NCI-H146 (cell line): Measurements from ENCODE around the gene PDZRN3.
A peak's percentile ranks its signal among the peaks of the same experiment; 100 is the strongest.

ENCODE experiments used
- DNase-seq: peaks from one replicate; lab custom pipeline; 2025; lab: John Stamatoyannopoulos, UW

Gene PDZRN3

GRCh38 chr3:73622091-73622805 is 2.5 kb downstream of the PDZRN3 start:
- DNase-seq: peak; percentile 79

- DNase-seq: peak; percentile 1
Observed at GRCh38 chr3:73621388-73621787, 3.4 kb downstream of the PDZRN3 start.

- DNase-seq: no peak
Observed at GRCh38 chr3:73618461-73618860, 6.3 kb downstream of the PDZRN3 start.

- no peak for DNase-seq
Observed at GRCh38 chr3:73616056-73616455, 8.7 kb downstream of the PDZRN3 start.

- DNase-seq: no peak
Observed at GRCh38 chr3:73614419-73614818, 10.3 kb downstream of the PDZRN3 start.

- no peak for DNase-seq
Observed at GRCh38 chr3:73611176-73611575, 13.6 kb downstream of the PDZRN3 start.

GRCh38 chr3:73610493-73610892 is 14.2 kb downstream of the PDZRN3 start:
- no peak for DNase-seq

GRCh38 chr3:73609655-73610054 is 15.1 kb downstream of the PDZRN3 start:
- no peak for DNase-seq

- DNase-seq: no peak
Observed at GRCh38 chr3:73609315-73609641, 15.5 kb downstream of the PDZRN3 start.

- no peak for DNase-seq
Observed at GRCh38 chr3:73608456-73609314, 16.1 kb downstream of the PDZRN3 start.

- DNase-seq: no peak
Observed at GRCh38 chr3:73605861-73606260, 18.9 kb downstream of the PDZRN3 start.

GRCh38 chr3:73605412-73605811 is 19.3 kb downstream of the PDZRN3 start:
- no peak for DNase-seq

- DNase-seq: no peak
Observed at GRCh38 chr3:73604451-73604850, 20.3 kb downstream of the PDZRN3 start.

- DNase-seq: no peak
Observed at GRCh38 chr3:73603762-73604171, 21.0 kb downstream of the PDZRN3 start.

GRCh38 chr3:73602170-73602569 is 22.6 kb downstream of the PDZRN3 start:
- DNase-seq: no peak

GRCh38 chr3:73601481-73601880 is 23.3 kb downstream of the PDZRN3 start:
- no peak for DNase-seq

- DNase-seq: no peak
Observed at GRCh38 chr3:73601011-73601410, 23.7 kb downstream of the PDZRN3 start.

GRCh38 chr3:73600293-73600938 is 24.3 kb downstream of the PDZRN3 start:
- DNase-seq: no peak

- no peak for DNase-seq
Observed at GRCh38 chr3:73599605-73600004, 25.1 kb downstream of the PDZRN3 start.

- no peak for DNase-seq
Observed at GRCh38 chr3:73597476-73597875, 27.3 kb downstream of the PDZRN3 start.

GRCh38 chr3:73592154-73593144 is 32.3 kb downstream of the PDZRN3 start:
- DNase-seq: peak; percentile 50
